ENCODE measurements around the gene ENPP3.
"Not testable (repeated sequence)": the region's sequence is repeated elsewhere in the genome, so short reads cannot be mapped to it uniquely, and the experiment has no call there.

Gene ENPP3

DNA sequence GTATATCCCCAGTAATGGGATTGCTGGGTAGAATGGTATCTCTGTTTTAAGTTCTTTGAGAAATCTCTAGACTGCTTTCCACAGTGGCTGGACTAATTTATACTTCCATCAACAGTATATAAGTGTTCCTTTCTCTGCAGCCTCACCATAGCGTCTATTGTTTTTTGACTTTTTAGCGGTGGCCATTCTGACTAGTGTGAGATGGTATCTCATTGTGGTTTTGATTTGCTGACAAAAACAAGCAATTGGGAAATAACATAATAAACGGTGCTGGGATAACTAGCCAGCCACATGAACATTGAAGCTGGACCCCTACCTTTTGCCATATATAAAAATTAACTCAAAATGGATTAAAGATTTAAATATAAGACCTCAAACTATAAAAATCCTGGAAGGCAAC is 49.9 kb downstream of the ENPP3 start:
- DNase-seq (ENCODE audit: low spot score): no peak

- no peak for DNase-seq (ENCODE audit: low spot score)
Observed at GRCh38 chr6:131688286-131688685, 51.2 kb downstream of the ENPP3 start.

GRCh38 chr6:131692031-131692430 is 54.9 kb downstream of the ENPP3 start:
- no peak for DNase-seq (ENCODE audit: low spot score)

DNA sequence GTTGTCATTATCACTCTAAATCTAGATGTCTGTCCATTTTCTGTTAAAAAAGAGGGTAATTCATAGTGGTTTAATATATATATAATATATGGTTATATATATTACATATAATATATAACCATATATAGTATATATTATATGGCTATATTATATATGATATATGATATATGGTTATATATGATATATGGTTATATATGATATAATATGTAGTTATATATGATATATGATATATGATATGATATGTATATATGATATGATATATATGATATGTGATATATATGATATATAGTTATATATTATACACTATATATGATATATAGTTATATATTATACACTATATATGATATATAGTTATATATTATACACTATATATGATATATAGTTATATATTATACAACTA is 55.5 kb downstream of the ENPP3 start:
- DNase-seq (ENCODE audit: low spot score): no peak

DNA sequence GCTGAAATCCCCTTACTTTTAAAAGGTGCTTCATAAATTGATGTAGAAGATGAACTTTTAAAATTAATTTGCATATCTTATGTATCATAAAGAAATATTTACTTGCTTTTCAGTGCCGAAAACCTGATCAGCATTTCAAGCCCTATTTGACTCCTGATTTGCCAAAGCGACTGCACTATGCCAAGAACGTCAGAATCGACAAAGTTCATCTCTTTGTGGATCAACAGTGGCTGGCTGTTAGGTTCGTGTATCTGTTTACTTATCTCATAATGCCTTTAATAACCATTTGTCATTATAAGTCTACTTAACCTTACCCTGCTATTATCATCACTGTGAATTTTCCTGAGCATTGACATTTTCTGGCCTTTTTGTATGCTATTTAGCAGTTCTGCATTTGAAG is 56.3 kb downstream of the ENPP3 start:
- DNase-seq (ENCODE audit: low spot score): no peak

DNA sequence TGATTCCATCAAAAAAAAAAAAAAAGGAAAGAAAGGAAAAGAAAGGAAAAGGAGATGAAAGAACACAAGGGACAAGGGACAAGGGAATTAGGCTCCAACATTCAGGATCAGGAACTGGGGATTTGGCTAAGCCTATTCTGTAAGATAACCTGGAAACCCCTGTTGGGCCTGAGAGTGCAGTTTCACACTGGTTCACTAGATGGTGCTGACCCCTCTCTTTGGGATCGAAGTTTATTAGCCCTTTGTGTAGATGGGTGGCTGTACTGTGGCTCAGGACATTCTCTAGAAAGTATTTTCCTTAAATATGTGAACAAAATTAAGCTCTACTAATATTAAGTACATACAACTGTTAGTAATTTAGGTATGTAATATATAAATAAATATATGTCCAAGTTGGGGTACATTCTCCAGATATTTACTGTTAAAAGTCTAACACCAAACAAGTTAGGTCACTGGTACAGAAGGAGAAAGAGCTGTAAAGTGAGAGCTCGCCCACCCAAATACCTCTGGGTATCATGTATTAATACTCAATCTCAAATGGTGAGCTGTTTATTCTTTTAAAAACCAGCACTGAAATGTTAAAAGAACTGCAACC is 57.8 kb downstream of the ENPP3 start:
- DNase-seq (ENCODE audit: low spot score): peak; percentile 68

DNA sequence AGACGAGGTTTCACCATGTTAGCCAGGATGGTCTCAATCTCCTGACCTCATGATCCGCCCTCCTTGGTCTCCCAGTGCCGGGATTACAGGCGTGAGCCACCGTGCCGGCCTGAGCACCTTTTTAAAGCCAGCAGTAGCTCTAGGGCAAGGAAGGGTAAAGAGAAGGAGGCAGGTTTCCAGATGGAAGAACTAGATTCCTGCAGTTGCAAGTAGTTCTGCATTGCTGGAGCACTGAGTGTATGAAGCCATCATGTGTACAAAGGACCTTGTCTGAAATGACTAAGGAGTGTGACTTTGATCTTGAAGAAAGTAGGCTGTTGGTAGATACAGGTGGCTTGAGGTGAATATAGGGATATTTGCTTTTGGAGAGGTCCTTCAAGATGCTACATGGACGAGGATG is 59.9 kb downstream of the ENPP3 start:
- no peak for DNase-seq (ENCODE audit: low spot score)

GRCh38 chr6:131700851-131701250 is 63.7 kb downstream of the ENPP3 start:
- DNase-seq (ENCODE audit: low spot score): not testable (repeated sequence)

GRCh38 chr6:131703905-131704304 is 66.8 kb downstream of the ENPP3 start:
- not testable (repeated sequence) for DNase-seq (ENCODE audit: low spot score)

DNA sequence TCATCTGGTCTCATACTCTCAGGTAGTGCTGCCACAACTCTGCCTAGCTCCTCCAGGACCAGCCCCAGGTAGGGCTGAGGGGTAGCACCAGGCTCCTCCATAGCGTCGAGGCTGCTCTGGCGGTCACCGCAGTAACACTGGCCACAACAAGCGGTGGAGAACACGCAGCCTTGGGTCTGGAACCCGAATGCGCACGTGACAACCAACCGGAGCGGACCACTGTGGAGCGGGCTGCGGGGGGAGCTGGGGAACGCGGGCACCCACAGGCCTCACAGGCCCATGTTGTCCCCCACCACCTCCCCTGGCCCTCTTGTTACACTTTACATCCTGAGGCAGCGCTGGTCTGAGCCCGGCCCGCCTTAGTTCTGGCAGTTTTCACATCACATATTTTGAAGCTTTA is 73.8 kb downstream of the ENPP3 start, which contains the start of gene CTAGE9:
Gene CTAGE9 (minus strand): TSS at position 101 of the 400 bp plus-strand sequence. CDS start 0 bp downstream, at position 101.
- DNase-seq (ENCODE audit: low spot score): not testable (repeated sequence)

DNA sequence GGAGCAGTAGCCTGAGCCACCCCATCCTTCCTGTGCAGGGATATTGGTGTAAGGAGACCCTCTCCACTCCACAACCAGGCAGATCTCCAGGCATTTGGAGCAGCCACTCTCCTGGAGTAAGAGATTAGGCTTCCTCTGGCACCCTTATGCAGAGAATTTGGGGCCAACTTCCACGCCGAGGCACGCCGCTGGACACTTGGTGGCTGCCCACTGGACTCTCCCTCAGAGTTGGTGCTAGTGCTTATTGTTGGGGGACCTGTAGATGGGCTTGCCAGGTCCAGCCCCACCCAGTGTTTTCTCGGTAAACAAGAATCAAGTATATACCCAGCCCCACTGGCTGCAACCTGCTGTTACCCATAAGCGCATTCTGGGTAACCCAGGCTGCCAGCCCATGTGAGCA is 78.5 kb downstream of the ENPP3 start:
- not testable (repeated sequence) for DNase-seq (ENCODE audit: low spot score)

DNA sequence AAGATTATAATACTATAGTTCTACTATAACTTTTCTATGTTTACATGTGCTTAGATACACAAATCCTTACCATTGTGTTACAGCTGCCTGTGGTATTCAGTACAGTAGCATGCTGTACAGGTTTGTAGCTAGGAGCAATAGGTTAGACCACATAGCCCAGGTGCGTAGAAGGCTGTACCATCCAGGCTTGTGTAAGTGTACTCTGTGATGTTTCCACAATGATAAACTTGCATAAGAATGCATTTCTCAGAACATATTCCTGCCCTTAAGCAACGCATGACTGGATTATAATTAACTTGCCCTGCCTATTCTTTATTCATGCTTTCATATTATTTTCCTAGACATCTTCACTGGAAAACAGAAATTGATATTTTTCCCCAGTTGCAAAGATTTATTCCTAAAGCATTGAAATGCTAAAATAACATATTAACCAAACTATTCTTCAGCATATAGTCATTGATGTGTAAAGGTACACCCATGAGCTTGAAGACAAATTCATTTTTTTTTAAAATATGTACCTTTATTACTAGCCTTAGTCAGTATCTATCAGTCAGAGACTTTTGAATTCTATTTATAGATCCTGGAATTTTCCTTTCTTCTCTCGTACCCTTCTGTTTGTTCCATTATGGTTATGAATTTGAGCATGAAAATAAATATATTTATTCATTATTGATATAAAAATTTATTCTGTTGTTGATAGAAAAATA is 80.9 kb downstream of the ENPP3 start:
- DNase-seq (ENCODE audit: low spot score): no peak

DNA sequence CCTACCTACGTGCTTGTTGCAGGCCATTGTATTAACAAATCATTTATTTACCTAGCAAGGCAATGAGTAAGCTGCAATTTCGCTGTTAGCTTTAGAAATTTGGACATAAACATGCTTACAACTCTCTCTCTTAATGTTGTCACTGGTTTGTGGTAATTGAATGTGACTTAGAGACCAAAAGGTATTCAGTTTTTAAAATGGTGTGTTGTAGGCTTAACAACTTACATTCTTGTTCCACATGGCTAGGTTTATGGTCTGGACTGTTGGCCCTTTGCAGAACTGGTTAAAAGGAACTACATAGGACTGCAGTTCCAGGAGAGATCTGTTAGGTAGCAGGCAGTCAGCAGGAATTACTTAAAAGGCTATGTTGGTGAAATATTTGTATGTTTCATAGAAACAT is 84.1 kb downstream of the ENPP3 start:
- DNase-seq (ENCODE audit: low spot score): no peak

DNA sequence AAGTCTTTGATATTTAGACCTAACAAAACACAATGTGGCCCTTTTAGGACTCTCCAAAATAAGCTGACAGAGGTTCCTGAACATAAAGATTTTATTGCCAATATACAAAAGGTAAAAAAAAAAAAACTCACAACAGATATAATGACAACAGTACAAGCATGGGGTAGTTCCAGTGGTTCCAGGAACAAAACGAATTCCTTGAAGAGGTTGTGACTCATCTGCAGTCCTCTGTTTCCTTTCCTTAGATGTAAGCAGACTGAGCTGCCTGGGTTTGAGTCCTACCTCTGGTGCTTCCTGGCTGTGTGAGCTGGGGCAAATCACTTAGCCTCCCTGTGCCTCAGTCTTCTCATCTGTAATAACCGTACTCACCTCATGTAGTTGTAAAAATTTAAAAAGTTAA is 87.0 kb downstream of the ENPP3 start:
- no peak for DNase-seq (ENCODE audit: low spot score)

- no peak for DNase-seq (ENCODE audit: low spot score)
Observed at GRCh38 chr6:131727467-131727866, 90.4 kb downstream of the ENPP3 start.

- DNase-seq (ENCODE audit: low spot score): no peak
Observed at GRCh38 chr6:131727868-131728267, 90.8 kb downstream of the ENPP3 start.

GRCh38 chr6:131728296-131728939 is 91.3 kb downstream of the ENPP3 start:
- no peak for DNase-seq (ENCODE audit: low spot score)

DNA sequence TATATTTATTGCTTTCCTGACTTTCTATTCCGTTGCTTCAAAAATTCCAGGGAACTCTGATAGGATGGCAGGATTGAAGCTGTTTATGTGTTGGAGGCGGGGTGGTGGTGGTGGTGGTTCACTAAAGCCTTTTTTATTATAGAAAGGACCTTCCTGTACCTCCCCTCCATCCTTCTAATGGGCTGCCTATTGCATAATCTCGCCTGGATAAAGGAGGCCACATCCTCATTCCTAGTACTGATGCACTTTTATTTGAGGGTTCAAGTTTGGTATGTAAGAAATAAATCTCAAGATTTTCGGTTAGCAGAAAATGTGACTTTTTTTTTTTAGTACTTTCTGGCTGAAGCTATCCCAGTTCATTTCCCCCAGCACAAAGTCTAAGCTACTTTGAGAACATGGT is 92.4 kb downstream of the ENPP3 start:
- DNase-seq (ENCODE audit: low spot score): no peak

GRCh38 chr6:131730264-131730663 is 93.2 kb downstream of the ENPP3 start:
- no peak for DNase-seq (ENCODE audit: low spot score)

GRCh38 chr6:131731224-131731623 is 94.1 kb downstream of the ENPP3 start:
- DNase-seq (ENCODE audit: low spot score): no peak

DNA sequence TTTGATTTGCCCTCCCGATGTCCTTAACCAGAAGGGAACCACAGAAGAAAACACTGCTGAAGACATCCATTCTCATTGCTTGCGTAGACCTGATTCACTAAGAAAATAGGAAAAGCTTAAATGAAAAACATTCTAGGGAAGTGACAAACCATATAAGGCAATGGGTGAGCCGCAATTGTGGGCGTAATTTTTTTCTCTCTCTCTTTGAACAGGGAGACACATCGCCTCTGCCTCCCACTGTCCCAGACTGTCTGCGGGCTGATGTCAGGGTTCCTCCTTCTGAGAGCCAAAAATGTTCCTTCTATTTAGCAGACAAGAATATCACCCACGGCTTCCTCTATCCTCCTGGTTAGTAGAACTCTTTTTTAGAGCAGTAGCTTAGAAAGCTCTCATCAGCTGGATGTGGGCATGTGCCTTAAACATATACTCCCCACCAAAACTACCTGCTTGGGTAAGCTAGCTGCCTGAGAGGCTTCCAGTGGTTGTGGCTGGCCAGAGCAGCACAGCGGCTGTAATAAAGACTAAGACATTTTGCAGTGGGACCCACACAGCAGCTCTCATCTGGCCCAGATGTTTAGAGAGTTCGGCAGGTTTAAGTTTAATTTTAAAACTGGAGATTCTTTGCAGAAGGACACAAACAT is 96.4 kb downstream of the ENPP3 start:
- DNase-seq (ENCODE audit: low spot score): no peak

DNA sequence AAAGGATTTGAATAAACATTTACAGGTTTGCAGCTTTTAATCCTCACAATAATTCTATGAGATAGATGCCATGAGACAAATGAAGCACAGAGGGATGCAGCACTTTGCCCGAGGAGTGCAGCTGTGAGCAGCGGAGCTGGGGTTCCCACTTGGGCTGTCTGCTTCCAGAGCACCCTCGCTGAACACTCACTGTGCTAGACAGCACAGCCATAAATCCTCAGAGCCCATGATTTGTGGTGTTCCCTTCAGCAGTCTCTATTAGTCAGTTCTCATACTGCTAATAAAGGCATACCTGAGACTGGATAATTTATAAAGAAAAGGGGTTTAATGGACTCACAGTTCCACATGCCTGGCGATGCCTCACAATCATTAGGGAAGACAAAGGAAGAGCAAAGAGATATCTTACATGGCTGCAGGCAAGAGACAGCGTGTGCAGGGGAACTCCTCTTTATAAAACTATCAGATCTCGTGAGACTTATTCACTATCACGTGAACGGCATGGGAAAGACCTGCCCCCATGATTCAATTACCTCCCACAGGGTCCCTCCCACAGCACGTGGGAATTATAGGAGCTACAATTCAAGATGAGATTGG is 99.0 kb downstream of the ENPP3 start:
- no peak for DNase-seq (ENCODE audit: low spot score)

DNA sequence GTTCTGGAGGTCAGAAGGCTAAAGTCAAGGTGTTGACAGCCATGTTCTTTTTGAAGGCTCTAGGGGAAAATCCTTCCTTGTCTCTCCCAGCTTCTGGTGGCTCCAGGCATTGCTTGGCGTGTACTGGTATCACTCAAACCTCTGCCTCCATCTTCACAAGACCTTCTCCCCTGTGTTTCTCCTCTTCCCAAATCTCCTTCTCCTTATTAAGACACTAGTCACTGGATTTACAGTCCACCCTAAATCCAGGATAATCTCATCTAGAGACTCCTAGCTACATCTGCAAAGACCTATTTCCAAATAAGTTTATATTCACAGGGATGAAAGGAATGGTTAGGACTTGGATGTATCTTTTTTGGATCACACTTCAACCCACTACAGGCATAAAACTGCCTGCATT is 99.7 kb downstream of the ENPP3 start:
- no peak for DNase-seq (ENCODE audit: low spot score)
